Astrocyte of the hippocampus (primary cell): ENCODE measurements around the gene ARF1.

Source experiments
- DNase-seq: peaks from one replicate; pipeline ENCODE4 v3.0.0; 2011; ENCODE audit warnings: low read depth, low spot score

ARF1 gene

GRCh38 chr1:228087771-228088251, 5.3 kb downstream of the ARF1 start:
- peak; percentile 70 for DNase-seq

GRCh38 chr1:228088586-228089498, 6.3 kb downstream of the ARF1 start:
- no peak for DNase-seq

DNA sequence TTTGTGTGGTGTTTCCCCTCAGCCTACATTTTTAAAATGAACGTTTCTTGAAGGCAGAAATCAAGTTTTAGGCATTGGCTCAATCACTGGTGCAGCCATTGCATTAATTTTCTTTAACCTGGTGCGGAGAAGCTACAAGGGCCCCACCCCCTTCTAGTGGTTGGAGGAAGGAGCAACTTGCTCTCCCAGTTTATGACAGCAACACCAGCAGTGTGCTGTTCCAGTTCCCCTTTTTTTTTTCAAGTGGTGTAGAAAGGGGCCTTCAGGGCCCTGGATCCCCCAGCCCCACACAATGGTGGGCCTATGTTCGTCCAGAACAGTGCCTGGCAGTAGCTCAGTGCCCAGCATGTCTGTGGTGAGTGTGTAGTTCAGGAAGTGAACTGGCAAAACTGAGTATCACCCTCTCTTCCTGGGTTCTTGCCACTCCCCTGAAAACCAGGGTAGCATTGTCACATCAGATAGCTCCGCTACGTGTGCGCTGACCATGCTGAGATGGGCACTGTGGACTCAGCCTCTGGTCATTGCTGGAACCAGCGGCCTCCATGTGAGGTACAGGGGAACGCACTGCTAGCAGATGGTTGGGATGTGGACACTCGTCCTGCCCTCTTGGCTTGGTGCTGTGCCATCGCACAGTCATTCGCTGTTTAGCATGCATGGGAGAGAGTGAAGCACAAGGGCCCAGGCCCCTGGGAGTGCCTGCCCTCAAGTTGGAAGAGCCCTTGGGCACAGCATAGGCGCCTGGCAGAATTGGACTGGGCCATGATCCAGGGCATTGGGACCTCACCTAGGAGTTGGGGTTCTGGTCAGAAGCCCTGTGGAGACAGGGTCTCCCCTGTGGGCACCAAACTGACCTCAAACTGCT, 7.2 kb downstream of the ARF1 start:
- DNase-seq, result no peak

DNA sequence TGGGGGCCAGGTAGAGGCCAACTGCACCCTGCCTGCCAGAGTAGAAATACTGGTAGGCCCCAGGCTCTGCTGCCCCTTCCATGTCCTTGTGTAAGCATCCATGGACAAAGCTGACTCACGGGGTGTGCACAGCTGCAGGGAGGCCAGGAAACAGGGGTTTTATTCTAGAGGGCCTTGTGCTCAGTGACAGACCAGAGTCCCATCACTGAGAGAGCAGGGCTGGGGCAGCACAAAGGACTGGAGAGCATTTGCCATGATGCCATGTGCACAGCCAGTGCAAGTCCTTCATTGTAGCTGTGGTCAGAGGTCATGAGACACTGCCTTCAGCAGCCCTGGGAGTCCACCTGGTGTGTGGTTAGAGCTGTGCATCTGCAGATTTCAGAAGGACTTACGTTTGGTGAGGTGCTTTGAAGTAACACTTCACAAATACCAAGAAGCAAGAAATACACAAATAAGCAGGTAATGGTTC, 8.1 kb downstream of the ARF1 start:
- no peak for DNase-seq

DNA sequence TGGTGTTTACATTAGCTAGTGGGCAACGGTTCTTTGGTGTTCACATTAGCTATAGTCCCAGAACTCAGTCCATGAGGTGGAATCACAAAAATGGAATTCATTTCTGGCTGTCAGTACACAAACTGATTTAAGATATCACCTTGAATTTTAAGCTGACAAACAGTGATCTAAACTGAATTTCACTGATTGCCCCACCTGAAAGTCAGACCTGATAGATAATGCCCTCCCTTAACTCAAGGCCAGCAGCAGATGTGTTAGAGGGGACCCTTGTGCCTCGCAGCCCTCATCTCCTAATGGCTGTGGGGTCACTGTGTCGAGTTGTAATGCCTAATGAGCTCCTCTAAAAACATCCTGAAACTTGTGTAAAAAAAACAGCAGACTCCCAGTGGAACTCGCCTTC, 8.6 kb downstream of the ARF1 start:
- no peak for DNase-seq

GRCh38 chr1:228092342-228093049, 10.0 kb downstream of the ARF1 start:
- DNase-seq, result no peak

GRCh38 chr1:228093050-228093906, 10.8 kb downstream of the ARF1 start:
- no peak for DNase-seq

DNA sequence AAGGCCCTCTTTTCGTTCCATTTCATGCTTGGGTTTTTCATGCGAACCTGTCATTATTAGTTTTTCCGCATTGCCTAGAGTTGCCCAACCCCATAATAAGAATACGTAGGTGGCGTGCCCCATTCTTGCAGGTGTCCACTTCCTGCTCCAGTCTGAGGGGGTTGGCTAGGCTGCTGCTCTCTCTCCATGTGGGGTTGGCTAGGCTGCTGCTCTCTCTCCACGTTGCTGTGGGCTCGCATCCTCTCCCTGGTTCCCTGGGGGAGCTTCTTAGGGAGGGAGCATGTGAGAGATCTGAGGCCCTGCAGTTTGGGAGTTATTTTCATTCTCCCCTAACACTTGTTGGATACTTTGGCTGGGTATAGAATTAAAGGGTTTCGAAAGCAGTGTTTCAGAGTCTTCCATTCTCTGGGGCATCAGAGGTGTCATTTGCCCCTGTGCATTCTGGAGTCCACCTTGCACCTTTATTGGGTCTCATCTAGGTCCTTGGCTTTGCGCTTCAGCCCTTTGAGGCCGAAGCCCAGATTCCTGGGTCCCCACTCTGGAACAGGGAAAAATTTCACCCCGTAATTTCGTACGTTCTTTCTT, 12.0 kb downstream of the ARF1 start:
- DNase-seq, result no peak

DNA sequence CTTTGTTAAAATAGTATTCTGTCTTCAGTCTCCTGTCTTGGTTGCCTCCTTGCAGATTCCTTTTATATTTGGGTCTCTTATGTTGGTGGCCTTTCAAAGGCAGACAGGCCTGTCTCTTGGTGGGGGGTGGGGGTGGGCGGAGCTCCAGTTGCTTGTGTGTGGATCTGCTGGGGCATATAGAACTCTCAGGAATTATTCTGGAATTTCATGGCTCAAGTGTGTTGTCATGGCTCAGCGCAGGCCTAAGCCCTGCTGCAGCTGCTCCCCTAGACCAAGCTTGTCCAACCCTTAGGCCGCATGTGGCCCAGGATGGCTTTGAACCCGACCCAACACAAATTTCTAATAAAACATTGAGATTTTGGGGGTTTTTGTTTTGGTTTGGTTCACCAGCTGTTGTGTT, 12.7 kb downstream of the ARF1 start:
- DNase-seq, result no peak

- DNase-seq, result no peak
Measured at GRCh38 chr1:228095938-228096337, 13.4 kb downstream of the ARF1 start.

GRCh38 chr1:228096416-228097332, 14.2 kb downstream of the ARF1 start:
- no peak for DNase-seq

GRCh38 chr1:228097333-228098081, 15.0 kb downstream of the ARF1 start:
- DNase-seq, result no peak

DNA sequence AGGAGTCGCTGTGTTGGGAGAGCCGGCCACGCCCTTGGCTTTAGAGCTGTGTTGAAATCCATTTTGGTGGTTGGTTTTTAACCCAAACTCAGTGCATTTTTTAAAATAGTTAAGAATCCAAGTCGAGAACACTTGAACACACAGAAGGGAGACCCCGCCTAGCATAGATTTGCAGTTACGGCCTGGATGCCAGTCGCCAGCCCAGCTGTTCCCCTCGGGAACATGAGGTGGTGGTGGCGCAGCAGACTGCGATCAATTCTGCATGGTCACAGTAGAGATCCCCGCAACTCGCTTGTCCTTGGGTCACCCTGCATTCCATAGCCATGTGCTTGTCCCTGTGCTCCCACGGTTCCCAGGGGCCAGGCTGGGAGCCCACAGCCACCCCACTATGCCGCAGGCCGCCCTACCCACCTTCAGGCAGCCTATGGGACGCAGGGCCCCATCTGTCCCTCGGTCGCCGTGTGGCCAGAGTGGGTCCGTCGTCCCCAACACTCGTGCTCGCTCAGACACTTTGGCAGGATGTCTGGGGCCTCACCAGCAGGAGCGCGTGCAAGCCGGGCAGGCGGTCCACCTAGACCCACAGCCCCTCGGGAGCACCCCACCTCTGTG, 15.9 kb downstream of the ARF1 start:
- DNase-seq, result no peak

GRCh38 chr1:228099331-228099732, 16.8 kb downstream of the ARF1 start:
- DNase-seq, result no peak

GRCh38 chr1:228100822-228101613, 18.5 kb downstream of the ARF1 start:
- no peak for DNase-seq

DNA sequence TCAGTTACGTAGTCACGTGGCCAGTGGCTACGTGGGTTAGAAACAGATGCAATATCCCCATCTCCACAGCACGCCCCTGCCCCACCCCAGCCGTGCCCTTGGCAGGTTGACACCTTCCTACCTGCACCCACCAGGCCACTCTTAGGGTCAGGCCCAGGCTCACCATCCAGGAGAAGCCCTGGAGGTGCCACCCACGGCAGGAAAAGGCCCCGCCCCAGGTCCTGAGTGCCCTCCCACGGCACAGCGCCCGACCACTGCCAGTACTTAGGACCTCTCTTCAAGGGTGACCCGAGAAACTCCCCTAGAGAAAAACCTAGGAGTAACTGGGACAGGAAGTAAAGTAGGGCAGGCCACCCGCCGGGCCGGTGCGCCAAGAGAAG, 19.1 kb downstream of the ARF1 start:
- no peak for DNase-seq
